Tibial artery (tissue), 4 donors: Measurements from ENCODE around the gene C3.
"Not testable (repeated sequence)": the region's sequence is repeated elsewhere in the genome, so short reads cannot be mapped to it uniquely, and the experiment has no call there.

Experiments
- DNase-seq, 2 donors: peaks; one replicate each; pipeline ENCODE4 v3.0.0-alpha.2; 2019
- H3K27ac ChIP-seq, 2 donors: fragments of 200-600 bp; sonication (generic) in 1 of 2; 1 replicate in 1 of 2; 2 replicates in 1 of 2; pipeline ENCODE4 v1.5.1; 2018 to 2019; ENCODE audit warnings: mild to moderate bottlenecking in 1 of 2
- H3K27me3 ChIP-seq, 2 donors: fragments of 200-600 bp; sonication (generic) in 1 of 2; one replicate each; pipeline versions ENCODE4 v1.5.1 to v1.6.0; 2016 to 2019
- H3K36me3 ChIP-seq, 3 donors: fragments of 200-600 bp; sonication (generic) in 2 of 3; one replicate each; pipeline ENCODE4 v1.5.1; 2016 to 2019; ENCODE audit warnings: mild to moderate bottlenecking in 2 of 3
- H3K4me1 ChIP-seq, 4 donors: fragments of 200-600 bp; sonication (generic) in 2 of 4; 1 replicate in 3 of 4; 2 replicates in 1 of 4; pipeline ENCODE4 v1.5.1; 2016 to 2019
- H3K4me3 ChIP-seq, 2 donors: fragments of 200-600 bp; sonication (generic) in 1 of 2; 1 replicate in 1 of 2; 2 replicates in 1 of 2; pipeline ENCODE4 v1.5.1; 2018 to 2019; ENCODE audit warnings: mild to moderate bottlenecking in 2 of 2
- H3K9me3 ChIP-seq, 3 donors: fragments of 200-600 bp; sonication (generic) in 1 of 3; one replicate each; pipeline ENCODE4 v1.5.1; 2016 to 2019
- intact Hi-C: fragments of 100-400 bp; cut with DNase I; formaldehyde crosslinking; loops from one replicate; pipeline ENCODE4 v1.15.0; 2023; ENCODE audit warnings: low total_unique reads
- TF ChIP-seq, protein P1 (sequence below), 2 experiments: fragments of 200-600 bp in 1 of 2; fragments of 450-650 bp in 1 of 2; IDR thresholded peaks; one replicate each; pipeline ENCODE4 v1.5.1; 2017 to 2019; ENCODE audit warnings: antibody characterized with exemption in 2 of 2, mild to moderate bottlenecking in 1 of 2, moderate library complexity in 1 of 2

Gene C3

DNA sequence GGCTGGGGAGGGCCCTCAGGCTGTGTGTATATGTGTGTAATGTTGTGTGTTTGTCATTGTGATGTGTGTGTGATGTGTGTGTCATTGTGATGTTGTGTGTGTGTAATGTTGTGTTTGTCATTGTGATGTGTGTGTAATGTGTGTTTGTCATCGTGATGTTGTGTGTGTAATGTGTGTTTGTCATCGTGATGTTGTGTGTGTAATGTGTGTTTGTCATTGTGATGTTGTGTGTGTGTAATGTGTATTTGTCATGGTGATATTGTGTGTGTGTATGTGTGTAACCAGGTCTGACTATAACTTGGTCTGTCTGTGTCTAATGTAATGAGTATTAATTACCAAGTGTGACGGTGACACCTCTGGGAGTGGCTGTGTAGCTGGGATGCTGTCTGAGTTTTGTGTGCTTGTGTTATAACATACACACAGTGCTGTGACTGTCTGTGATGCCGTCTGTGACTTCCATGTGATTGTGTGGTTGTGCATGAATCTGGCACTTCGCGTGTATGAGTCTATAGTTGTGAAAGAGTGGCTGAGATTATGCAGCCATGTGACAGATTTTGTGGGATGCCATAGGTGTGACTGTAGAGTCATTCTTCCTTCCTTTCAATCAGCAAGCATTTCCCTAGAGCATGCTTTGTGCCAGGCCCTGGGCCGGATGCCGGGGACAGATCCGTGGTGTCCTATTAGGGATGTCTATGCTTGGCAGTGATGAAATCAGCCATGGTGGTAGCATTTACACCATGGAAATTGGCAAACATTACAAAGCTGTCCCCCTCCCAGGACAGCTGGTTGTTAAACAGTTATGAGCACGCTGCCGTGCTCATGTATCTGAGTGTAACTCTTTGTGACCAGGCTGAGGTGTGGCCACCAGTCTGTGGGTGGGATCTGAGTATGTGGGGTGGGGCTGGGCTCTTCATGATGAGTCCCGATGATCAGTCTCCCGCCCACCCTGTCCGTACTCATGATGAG lies 56.9 kb downstream of the C3 start:
- Histone ChIP-seq H3K4me3 (no peak overlapping the region), H3K36me3 (no peaks in the 10 kb centered on the region), H3K27me3 (peaks cover 0 to 49% of the 10 kb centered on the region in 2 donors), H3K9me3 (no peaks in the 10 kb centered on the region), H3K27ac (no peak overlapping the region), H3K4me1 (no peaks in the 10 kb centered on the region)
- TF ChIP-seq, protein P1, sequence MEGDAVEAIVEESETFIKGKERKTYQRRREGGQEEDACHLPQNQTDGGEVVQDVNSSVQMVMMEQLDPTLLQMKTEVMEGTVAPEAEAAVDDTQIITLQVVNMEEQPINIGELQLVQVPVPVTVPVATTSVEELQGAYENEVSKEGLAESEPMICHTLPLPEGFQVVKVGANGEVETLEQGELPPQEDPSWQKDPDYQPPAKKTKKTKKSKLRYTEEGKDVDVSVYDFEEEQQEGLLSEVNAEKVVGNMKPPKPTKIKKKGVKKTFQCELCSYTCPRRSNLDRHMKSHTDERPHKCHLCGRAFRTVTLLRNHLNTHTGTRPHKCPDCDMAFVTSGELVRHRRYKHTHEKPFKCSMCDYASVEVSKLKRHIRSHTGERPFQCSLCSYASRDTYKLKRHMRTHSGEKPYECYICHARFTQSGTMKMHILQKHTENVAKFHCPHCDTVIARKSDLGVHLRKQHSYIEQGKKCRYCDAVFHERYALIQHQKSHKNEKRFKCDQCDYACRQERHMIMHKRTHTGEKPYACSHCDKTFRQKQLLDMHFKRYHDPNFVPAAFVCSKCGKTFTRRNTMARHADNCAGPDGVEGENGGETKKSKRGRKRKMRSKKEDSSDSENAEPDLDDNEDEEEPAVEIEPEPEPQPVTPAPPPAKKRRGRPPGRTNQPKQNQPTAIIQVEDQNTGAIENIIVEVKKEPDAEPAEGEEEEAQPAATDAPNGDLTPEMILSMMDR (IDR thresholded peaks at IDR 0.05) = no peak
- intact Hi-C loops = no loop called here
- DNase-seq = no peak

DNA sequence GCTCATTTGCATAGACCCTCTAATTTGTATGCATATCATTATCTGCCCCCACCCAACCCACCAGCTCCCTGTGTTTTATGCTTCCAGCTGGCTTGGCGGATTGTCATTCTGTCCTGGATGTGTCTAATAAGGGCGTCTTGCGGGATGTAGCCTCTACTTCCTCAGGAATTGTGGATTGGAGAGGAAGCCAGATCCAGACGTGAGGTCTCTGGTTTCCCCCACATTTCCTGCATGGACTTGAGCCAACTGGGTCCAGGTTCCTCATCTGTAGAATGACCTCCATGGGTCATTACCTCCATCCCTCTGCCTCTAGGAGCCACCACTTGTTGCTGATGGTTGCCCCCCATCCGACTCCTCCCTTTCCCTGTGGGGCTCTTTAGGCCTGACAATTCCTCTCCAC lies 57.7 kb downstream of the C3 start:
- Histone ChIP-seq H3K4me1 (no peaks in the 10 kb centered on the region), H3K27ac (no peak overlapping the region), H3K9me3 (no peaks in the 10 kb centered on the region), H3K36me3 (no peaks in the 10 kb centered on the region), H3K4me3 (no peak overlapping the region), H3K27me3 (peaks cover 0 to 54% of the 10 kb centered on the region in 2 donors)
- intact Hi-C loops = no loop called here
- TF ChIP-seq, protein P1 (IDR thresholded peaks at IDR 0.05) = no peak
- DNase-seq = no peak

DNA sequence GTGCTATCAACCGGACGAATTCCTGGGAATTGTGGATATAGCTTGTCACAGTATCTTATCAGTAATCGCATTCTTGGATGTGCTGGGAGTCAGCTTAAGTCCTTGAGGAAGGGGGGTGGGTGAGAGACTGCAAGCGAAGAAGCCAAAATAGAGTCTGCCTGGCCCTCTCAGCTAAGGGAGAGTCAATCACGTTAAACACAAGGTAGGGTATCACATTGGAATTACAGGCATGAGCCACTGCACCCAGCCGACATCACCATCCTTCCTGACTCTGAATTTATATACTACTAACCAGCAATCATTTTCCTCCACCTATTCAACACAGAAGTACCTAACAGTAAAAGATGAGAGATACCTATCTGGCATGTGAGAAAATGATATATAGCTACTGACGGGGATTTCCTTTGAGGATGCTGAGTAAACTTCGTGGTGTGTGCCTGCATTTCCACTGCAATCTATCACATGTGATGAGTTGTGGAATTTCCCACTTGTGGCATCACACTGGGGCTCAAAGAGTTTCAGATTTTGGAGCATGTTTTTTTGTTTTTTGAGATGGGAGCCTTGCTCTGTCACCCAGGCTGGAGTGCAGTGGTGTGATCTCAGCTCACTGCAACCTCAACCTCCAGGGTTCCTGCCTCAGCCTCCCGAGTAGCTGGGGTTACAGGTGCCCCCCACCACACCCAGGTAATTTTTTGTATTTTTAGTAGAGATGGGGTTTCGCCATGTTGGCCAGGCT lies 58.8 kb downstream of the C3 start:
- H3K4me3 ChIP-seq, intact Hi-C loops, DNase-seq, H3K27ac ChIP-seq, H3K36me3 ChIP-seq, H3K4me1 ChIP-seq, H3K9me3 ChIP-seq: not testable (repeated sequence)
- peaks cover 0 to 61% of the 10 kb centered on the region in 2 donors for H3K27me3 ChIP-seq

DNA sequence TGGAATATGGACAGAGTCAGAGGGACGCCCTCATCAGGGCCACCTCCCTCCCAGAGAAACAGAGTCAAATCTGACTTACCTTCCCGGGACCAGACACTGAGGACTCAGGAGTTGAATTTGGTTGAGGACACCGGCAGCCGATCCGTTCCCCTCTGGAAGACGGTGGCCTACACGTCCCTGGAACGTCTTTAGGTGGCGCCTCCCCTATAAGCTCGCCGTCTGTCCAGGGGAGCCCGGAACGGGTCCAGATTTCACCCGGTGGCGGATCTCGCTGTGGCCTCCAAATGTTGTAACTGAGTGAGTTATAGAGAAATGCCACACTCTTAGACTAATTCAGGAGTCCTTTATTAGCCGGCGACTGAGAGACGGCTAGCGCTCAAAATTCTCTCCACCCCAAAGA lies 59.5 kb downstream of the C3 start:
- Histone ChIP-seq H3K36me3 (no peaks in the 10 kb centered on the region), H3K9me3 (no peaks in the 10 kb centered on the region), H3K4me1 (no peaks in the 10 kb centered on the region), H3K27ac (no peak overlapping the region), H3K4me3 (no peak overlapping the region), H3K27me3 (peaks cover 0 to 62% of the 10 kb centered on the region in 2 donors)
- DNase-seq = no peak
- TF ChIP-seq, protein P1 (IDR thresholded peaks at IDR 0.05) = no peak
- intact Hi-C loops = no loop called here

DNA sequence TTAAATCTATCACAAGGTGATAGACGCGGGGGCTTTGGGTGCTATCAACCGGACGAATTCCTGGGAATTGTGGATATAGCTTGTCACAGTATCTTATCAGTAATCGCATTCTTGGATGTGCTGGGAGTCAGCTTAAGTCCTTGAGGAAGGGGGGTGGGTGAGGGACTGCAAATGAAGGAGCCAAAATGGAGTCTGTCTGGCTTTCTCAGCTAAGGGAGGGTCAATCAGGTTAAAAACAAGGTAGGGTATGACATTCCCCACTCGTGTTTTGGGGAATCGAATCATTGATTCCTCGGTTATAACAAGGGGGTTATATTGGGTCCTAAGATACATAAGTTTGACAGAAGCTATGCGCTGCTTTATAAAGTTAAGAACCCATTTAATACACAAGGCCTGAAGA lies 64.1 kb downstream of the C3 start:
- H3K27me3 ChIP-seq = peaks cover 0 to 54% of the 10 kb centered on the region in 2 donors
- intact Hi-C loops, H3K4me1 ChIP-seq, H3K27ac ChIP-seq, H3K4me3 ChIP-seq, H3K9me3 ChIP-seq, H3K36me3 ChIP-seq, DNase-seq: not testable (repeated sequence)

DNA sequence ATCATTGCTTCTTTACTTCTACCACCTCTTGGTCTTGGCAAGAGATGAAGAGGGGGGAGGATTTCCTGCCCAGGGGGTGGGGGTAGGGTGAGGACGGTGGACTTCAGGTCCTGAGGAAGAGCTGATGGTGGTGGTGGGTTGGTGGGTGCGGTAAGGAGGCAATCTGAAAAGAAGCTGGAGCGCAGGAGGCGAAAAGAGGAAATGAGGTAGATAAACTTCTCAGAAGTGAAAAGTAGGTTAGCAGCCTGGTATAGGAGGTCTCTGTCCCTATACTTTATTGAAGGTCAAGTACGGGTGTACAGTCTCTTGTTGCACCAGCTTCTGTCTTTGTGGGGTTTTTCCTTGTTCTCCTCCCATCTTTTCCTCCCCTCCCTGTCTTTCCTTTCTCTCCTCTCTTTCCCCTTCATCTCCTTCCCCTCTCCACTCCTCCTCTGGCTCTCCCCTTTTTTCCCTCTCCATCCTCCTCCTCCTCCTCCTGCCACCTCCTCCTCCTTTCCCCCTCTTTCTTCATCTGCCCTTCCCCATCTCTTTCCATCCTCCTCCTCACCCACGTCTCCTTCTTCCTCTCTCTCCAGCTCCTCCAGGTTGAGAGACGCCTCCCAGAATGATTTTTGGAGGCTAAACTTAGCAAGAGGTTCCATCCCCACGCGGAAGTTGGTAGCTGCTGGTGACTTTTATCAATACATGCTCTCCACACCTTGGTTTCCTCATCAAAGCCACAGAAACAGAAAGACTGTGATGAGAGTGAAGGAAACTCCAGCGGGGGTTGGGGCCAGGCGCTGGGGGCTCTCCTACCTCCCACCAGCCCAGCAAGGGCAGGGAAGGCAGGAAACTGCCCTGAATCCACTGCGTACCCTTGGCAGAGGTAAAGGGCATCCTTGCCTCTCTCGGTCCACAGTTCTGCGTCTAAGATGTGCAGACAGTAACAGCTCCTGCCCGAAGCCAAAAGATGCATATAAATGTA lies 65.8 kb downstream of the C3 start:
- Histone ChIP-seq H3K4me3 (no peak overlapping the region), H3K27me3 (peaks cover 0 to 45% of the 10 kb centered on the region in 2 donors), H3K36me3 (no peaks in the 10 kb centered on the region), H3K9me3 (peaks cover 0 to 4% (median 0%) of the 10 kb centered on the region in 3 donors), H3K4me1 (no peaks in the 10 kb centered on the region), H3K27ac (no peak overlapping the region)
- DNase-seq = no peak
- TF ChIP-seq, protein P1 (IDR thresholded peaks at IDR 0.05) = no peak
- intact Hi-C loops = no loop called here
